Measurements from ENCODE around the gene METTL3. TPM values are rescaled to one million over a fixed set of nuclear protein-coding genes. Genes with fewer than 3 reads are reported as not detected.
A peak's percentile ranks its signal among the peaks of the same experiment; 100 is the strongest.

Gene METTL3
- total RNA-seq, 1 donor from 2014 or later = 81.7 TPM

DNA sequence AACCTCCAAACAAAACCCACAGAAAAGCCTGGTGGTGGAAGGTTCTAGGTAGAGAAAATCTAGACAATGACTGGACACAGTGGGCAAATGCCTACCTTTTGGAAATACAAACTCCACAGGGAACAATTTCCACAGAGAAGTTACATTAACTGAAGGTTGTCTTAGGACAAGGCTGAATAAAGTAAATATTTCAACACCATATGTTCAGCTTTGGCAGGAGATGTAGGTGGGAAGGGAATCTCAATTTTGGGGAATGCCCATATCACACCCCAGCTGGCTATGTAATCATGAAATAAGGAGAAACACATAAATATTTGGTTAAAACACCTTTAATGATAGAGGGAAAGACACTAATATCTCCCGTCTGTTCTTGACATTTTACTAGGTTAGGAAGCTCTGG lies 9.6 kb upstream of the METTL3 start:
- Mint-ChIP-seq H3K4me3 (no peak overlapping the region), H3K27me3 (peaks cover 17% of the 10 kb centered on the region), H3K27ac (no peak overlapping the region), H3K4me1 (peaks cover 5% of the 10 kb centered on the region), H3K9me3 (no peaks in the 10 kb centered on the region), H3K36me3 (ENCODE audit: low read depth) (no peaks in the 10 kb centered on the region)
- DNase-seq = no peak
- intact Hi-C loops (cut with micrococcal nuclease) = no loop called here

DNA sequence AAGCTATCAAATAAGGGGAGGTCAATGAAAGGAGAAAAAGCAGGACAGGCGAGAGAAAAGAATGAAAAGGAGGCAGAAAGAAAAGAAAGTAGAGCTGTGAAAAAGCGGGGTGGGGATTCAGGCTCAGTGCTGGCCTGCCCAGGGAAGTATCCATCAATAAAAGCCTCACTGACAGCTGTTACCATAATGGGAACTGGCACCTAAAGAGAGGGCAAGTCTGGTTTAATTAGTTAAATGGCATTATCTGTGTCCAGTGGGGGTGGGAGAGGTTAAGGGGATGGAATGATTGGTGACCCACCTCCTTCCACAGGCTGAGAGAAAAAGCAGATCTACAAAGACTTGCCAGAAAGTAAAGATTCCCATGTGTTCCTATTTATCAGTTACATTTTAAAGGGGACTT lies 7.6 kb upstream of the METTL3 start:
- no peak for DNase-seq
- H3K27me3 Mint-ChIP-seq = peaks cover 16% of the 10 kb centered on the region
- H3K9me3 Mint-ChIP-seq = no peaks in the 10 kb centered on the region
- H3K27ac Mint-ChIP-seq = no peak overlapping the region
- no peaks in the 10 kb centered on the region for H3K36me3 Mint-ChIP-seq (ENCODE audit: low read depth)
- H3K4me1 Mint-ChIP-seq = no peaks in the 10 kb centered on the region
- no peak overlapping the region for H3K4me3 Mint-ChIP-seq
- intact Hi-C loops (cut with micrococcal nuclease) = no loop called here

DNA sequence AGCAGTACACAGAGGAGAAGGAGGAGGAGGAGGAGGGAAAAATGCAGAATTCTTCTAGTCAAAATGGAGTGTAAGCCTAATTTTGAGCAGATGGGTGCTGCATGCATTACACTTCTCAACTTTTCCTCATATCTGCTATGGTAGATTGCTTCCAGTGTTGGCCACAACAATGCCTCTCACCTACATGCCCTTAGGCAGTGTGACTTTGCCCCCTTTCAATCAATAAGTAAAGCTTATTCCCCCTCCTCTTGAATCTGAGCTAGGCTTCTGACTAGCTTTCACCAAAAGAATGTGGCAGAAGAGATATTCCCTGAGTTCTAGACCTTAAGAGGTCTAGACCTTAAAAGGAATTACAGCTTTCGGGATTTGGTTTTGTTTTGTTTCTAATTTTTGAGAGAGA lies 3.2 kb upstream of the METTL3 start:
- H3K4me1 Mint-ChIP-seq = peaks cover 14% of the 10 kb centered on the region
- H3K27me3 Mint-ChIP-seq = peaks cover 10% of the 10 kb centered on the region
- intact Hi-C loops (cut with micrococcal nuclease) = loop anchor here (5.0 kb wide), 1 partner anchor 902 kb away; no protein-coding TSS in a partner anchor
- peak; percentile 51 for DNase-seq
- H3K27ac Mint-ChIP-seq = no peak overlapping the region
- no peak overlapping the region for H3K4me3 Mint-ChIP-seq
- peaks cover 7% of the 10 kb centered on the region for H3K36me3 Mint-ChIP-seq (ENCODE audit: low read depth)
- H3K9me3 Mint-ChIP-seq = peaks cover 5% of the 10 kb centered on the region

DNA sequence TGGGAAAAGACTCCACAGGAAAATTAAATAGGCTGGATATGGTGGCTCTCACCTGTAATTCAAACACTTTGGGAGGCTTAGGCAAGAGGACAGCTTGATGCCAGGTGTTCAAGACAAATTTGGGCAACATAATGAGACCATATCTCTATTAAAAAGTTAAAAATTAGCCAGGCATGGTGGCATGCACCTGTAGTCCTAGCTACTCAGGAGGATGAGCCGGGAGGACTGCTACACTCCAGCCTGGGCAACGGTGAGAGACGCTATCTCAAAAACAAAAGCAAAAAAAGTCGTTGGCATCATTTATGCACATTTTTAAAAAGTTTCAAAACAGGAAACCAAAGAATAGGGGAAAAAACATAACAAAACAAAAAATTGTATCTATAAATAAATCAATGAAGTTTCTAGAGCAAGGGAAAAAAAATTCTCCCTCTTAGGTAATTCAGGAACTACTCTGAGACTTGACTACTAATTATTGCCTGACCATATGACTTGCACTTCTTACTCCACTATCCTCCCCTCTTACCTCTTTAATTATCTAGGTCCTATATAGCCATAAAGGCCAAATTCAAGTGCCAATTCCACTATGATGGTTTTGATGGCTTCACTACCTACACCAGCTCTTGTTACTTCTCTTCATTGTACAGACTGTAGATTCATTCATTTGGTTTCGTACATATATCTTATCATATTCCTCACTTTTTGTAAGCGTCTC lies 1.6 kb downstream of the METTL3 start:
- Mint-ChIP-seq H3K36me3 (ENCODE audit: low read depth) (peaks cover 30% of the 10 kb centered on the region), H3K4me3 (peak overlapping the region; percentile 99), H3K27me3 (peaks cover 2% of the 10 kb centered on the region), H3K27ac (peak overlapping the region; percentile 98), H3K9me3 (peaks cover 5% of the 10 kb centered on the region), H3K4me1 (peaks cover 36% of the 10 kb centered on the region)
- intact Hi-C loops (cut with micrococcal nuclease) = loop anchor here (1.0 to 5.0 kb wide), 2 partner anchors 17 to 897 kb away; partner anchors contain the start of gene SALL2
- peak; percentile 50 for DNase-seq

DNA sequence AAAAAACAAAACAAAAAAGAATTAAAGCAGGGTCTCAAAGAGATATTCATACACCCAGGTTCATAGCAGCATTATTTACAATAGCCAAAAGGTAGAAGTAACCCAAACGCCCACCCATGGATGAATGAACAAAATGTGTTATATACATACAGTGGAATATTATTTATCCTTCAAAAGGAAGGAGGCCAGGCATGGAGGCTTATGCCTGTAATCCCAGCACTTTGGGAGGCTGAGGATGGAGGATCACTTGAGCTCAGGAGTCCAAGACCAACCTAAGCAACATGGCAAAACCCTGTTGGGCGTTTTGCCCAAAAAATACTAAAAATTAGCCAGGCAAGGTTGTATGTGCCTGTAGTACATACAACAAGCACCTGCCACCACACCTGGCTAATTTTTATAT lies 4.6 kb downstream of the METTL3 start:
- H3K4me1 Mint-ChIP-seq = peaks cover 44% of the 10 kb centered on the region
- DNase-seq = peak; percentile 52
- no peaks in the 10 kb centered on the region for H3K27me3 Mint-ChIP-seq
- peaks cover 42% of the 10 kb centered on the region for H3K36me3 Mint-ChIP-seq (ENCODE audit: low read depth)
- no peak overlapping the region for H3K4me3 Mint-ChIP-seq
- intact Hi-C loops (cut with micrococcal nuclease) = no loop called here
- H3K27ac Mint-ChIP-seq = no peak overlapping the region
- no peaks in the 10 kb centered on the region for H3K9me3 Mint-ChIP-seq

DNA sequence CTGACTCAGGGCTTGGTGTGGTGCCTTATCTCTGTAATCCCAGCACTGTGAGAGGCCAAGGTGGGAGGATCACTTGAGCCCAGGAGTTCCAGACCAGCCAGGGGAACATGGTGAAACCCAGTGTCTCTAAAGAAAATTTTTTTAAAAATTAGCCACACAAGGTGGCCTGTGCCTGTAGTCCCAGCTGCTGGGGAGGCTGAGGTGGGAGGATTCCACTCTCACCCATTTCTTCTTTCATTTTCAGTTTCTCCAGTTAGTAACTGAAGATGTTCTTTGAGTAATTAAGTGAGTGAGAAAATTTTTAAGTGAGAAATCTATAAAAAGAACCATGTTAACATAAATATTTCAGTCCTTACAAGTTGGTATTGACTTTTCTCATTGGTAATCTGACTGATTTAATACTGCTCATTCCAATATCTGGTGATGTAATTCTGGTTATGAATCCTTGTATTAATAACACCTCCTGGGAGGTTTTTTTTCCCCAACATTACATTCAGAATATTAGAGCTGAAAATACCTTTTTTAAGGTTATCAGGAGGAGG lies 6.1 kb downstream of the METTL3 start:
- Mint-ChIP-seq H3K27ac (peak overlapping the region; percentile 84), H3K4me3 (peak overlapping the region; percentile 72), H3K4me1 (peaks cover 46% of the 10 kb centered on the region), H3K9me3 (no peaks in the 10 kb centered on the region), H3K36me3 (ENCODE audit: low read depth) (peaks cover 53% of the 10 kb centered on the region), H3K27me3 (no peaks in the 10 kb centered on the region)
- intact Hi-C loops (cut with micrococcal nuclease) = no loop called here
- peak; percentile 78 for DNase-seq

DNA sequence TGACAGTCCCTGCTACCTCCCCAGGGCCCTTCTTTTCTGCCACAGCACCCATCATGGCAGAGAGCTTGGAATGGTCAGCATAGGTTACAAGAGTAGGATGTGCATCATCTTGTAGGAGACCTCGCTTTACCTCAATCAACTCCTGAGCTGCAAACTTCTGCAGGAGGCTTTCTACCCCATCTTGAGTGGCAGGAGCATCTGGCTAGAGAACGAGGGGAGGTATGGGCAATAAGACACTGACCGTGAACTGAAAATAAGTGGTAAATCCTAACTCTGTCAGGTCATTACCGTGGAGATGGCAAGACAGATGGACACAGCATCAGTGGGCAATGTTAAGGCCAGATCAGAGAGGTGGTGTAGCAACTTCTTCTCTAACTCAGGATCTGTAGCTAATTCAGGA lies 7.8 kb downstream of the METTL3 start:
- DNase-seq = no peak
- peaks cover 63% of the 10 kb centered on the region for H3K36me3 Mint-ChIP-seq (ENCODE audit: low read depth)
- peak overlapping the region; percentile 11 for H3K27ac Mint-ChIP-seq
- intact Hi-C loops (cut with micrococcal nuclease) = no loop called here
- H3K4me3 Mint-ChIP-seq = no peak overlapping the region
- no peaks in the 10 kb centered on the region for H3K27me3 Mint-ChIP-seq
- H3K4me1 Mint-ChIP-seq = peaks cover 47% of the 10 kb centered on the region
- H3K9me3 Mint-ChIP-seq = no peaks in the 10 kb centered on the region

DNA sequence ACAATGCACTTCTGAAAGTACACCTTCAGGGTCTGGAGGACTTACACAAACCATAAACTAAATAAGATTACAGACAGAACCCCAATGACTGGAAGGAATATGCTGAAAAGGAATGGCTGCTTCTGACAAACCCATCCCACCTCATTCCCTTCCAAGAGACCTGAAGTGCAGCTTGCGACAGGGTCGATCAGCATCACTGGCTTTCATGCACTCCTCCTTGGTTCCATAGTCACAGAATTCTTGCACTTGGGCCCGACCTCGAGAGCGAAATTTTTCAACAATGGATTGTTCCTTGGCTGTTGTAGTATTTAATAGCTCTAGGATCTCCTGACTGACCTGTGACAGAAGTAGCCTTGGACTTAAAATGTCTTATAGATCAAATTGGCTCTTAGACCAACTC lies 9.6 kb downstream of the METTL3 start:
- Mint-ChIP-seq H3K9me3 (no peaks in the 10 kb centered on the region), H3K27ac (no peak overlapping the region), H3K4me1 (peaks cover 38% of the 10 kb centered on the region), H3K27me3 (no peaks in the 10 kb centered on the region), H3K36me3 (ENCODE audit: low read depth) (peaks cover 58% of the 10 kb centered on the region), H3K4me3 (no peak overlapping the region)
- peak; percentile 52 for DNase-seq
- intact Hi-C loops (cut with micrococcal nuclease) = no loop called here

DNA sequence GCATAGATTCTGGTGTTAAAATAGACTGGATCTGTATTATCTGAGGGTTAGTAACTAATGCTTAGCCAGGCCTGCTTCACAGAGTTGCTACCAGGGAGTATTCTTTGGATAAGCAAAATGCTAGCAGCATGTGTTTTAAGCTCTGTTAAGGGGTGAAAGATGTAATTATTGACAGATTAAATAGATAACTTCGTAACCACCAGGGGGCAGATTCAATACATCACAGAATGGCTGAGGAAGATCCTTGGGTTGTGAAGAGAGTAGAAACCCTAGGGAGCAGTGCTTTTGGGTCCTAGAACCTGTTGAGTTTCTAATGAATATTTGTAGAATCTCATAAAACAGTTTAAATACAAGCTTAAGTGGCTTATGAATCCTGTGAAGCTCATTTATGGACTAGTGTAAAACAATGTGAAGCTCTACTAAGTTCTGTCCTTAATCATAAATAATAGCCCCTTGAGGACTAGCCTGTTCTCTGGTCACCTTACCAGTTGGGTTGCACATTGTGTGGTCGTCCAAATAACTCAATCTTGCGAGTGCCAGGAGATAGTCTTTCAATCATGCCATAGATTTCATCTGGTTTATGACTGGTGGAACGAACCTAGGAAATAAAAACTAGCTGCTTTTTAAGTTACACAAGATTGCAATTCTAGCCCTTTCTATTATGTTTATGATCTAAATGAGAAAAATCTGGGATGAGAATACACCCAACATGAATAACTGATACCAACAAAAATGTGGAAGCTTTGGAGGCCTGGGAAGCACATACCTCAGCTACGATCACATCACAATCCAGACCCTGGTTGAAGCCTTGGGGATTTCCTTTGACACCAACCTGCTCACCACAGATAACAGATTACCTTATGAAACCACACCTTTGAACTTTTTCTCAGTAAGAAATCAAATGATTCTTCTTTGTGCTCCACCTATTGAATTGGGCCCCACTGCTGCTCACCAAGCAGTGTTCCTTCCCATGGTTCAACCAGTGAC lies 12.3 kb downstream of the METTL3 start:
- no peaks in the 10 kb centered on the region for H3K9me3 Mint-ChIP-seq
- H3K27me3 Mint-ChIP-seq = no peaks in the 10 kb centered on the region
- DNase-seq = peak; percentile 80
- peaks cover 28% of the 10 kb centered on the region for H3K4me1 Mint-ChIP-seq
- peak overlapping the region; percentile 56 for H3K27ac Mint-ChIP-seq
- peak overlapping the region; percentile 12 for H3K4me3 Mint-ChIP-seq
- intact Hi-C loops (cut with micrococcal nuclease) = loop anchor here (1.0 kb wide), 1 partner anchor 58 kb away; no protein-coding TSS in a partner anchor
- peaks cover 66% of the 10 kb centered on the region for H3K36me3 Mint-ChIP-seq (ENCODE audit: low read depth)

DNA sequence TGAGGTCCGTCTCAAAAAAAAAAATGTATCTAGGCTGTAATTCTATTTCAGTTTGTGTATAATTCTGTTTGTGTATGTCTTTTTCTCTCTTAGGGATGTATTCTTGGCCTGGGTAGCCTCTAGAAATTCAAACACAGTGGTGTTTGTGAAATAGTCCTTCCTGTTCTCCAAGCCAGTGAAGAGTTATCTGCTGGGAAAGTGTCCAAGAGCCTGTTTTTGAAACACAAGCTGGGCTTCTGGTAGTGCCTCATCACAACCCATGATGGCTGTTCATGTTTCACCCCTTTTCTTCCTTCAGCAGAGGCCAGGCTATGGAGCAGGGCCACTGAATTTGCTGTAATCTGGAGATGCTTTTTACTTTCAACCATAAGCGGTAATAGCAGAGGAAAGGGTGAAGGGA lies 14.7 kb downstream of the METTL3 start:
- Mint-ChIP-seq H3K27ac (no peak overlapping the region), H3K36me3 (ENCODE audit: low read depth) (peaks cover 67% of the 10 kb centered on the region)

DNA sequence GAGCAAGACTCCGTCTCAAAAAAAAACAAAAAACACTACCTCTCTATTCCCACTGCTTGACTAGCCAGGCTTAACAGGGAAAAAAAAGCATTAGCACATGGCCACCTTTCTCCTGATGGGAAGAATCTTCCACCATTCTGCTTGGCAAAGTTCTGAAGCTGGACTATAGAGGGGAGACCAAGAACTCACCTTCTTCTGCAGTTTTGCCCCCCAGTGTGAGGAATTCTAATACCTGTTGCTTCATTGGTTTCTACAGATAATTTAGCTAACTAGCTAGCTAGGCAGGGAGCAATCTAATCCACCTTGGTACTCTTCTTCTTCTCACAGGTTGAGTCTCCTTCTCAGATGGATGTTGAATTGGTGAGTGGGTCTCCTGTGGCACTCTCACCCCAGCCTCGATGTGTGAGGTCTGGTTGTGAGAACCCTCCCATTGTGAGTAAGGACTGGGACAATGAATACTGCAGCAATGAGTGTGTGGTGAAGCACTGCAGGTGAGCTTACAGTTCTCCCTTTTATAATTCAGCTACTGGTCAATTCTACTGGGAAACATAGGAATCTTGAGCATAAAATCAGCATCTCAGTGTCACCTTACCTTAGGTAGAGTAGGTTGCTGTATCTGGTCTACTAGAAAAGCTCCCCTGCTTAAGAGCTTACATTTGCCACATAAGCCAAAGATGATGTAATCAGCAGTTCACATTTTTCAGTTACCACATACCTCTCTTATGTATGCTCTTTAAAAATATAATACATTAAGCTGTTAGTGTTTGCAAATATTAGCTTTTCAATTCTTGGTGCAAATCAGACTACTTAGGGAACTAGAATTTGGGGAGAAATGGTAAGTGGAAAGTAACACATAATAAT lies 16.0 kb downstream of the METTL3 start:
- no peak overlapping the region for H3K4me3 Mint-ChIP-seq
- no peaks in the 10 kb centered on the region for H3K9me3 Mint-ChIP-seq
- H3K36me3 Mint-ChIP-seq (ENCODE audit: low read depth) = peaks cover 66% of the 10 kb centered on the region
- DNase-seq = peak; percentile 51
- intact Hi-C loops (cut with micrococcal nuclease) = no loop called here
- no peaks in the 10 kb centered on the region for H3K27me3 Mint-ChIP-seq
- peaks cover 14% of the 10 kb centered on the region for H3K4me1 Mint-ChIP-seq
- no peak overlapping the region for H3K27ac Mint-ChIP-seq

More for the DNA sequence above, 14.7 kb downstream of the METTL3 start:
- no peak overlapping the region for H3K4me3 Mint-ChIP-seq
- DNase-seq = no peak
- intact Hi-C loops (cut with micrococcal nuclease) = no loop called here
- H3K4me1 Mint-ChIP-seq = peaks cover 20% of the 10 kb centered on the region
- H3K27me3 Mint-ChIP-seq = no peaks in the 10 kb centered on the region
- no peaks in the 10 kb centered on the region for H3K9me3 Mint-ChIP-seq

DNA sequence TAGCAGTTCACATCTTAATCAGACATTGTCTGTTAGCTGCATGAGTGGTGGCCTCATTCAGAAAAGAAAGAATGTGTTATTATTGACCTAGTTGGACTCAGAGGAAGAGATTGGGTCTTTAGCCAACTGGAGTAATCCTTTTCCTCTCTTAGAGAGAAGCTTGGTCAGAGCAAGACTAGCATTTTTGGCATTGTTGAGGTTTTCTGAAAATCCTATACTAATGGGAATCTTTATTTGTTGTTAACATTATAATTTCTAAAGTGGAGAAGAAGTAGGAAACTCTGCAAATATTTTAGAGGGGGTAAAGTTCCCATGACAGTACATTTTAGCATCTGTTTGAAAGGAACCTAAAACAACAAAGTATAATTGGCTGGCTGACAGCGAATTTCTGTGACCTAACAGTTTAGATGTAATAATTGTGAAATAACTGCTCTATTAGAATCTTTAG lies 24.5 kb downstream of the METTL3 start:
- intact Hi-C loops (cut with micrococcal nuclease) = no loop called here
- Mint-ChIP-seq H3K36me3 (ENCODE audit: low read depth) (peaks cover 25% of the 10 kb centered on the region), H3K4me3 (no peak overlapping the region), H3K9me3 (no peaks in the 10 kb centered on the region), H3K27me3 (no peaks in the 10 kb centered on the region), H3K27ac (no peak overlapping the region), H3K4me1 (no peaks in the 10 kb centered on the region)
- no peak for DNase-seq

Measured in activated CD4-positive, alpha-beta T cell treated with anti-CD3 and anti-CD28 coated beads, Interleukin-2, amount 10 ng/mL, durations not matched to agents 24 days and 14 days (primary cell).